NCI-H446 (cell line): ENCODE data around the gene OCEL1.
A peak's percentile ranks its signal among the peaks of the same experiment; 100 is the strongest.

Experiments used
- DNase-seq, 2 experiments: peaks; one replicate each; lab custom pipeline; 2025; lab: John Stamatoyannopoulos, UW

The OCEL1 gene

GRCh38 chr19:17240062-17240752 is 14.2 kb downstream of the OCEL1 start:
- no peak for DNase-seq

DNA sequence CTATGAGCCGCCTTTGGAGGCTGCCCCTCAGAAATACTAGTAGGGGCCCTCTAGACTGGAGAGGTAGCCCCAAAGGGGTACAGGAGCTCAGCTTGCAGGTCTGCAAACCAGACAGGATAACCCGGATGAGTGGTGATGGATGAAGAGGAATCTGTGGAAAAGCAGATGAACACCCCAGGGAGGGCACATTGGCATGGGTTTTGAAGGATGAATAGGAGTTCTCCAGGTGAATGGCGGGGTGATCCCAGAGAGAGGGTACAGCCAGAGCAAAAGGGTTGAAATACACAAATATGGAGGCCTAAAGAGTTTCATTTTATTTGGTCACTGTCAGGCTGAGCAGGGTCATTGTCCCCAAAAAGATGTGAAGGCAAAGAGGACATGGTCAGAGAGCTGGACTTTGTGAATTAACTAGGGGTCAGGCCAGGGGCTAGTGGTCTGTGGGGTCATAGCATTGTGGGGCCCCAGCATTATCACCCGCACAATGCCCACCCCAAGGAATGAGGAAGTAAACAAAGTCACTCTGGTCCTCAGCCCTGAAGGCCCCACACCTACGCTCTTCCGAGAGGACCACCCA is 14.9 kb downstream of the OCEL1 start:
- no peak for DNase-seq

GRCh38 chr19:17242431-17243208 is 16.6 kb downstream of the OCEL1 start:
- no peak for DNase-seq

GRCh38 chr19:17243211-17243829 is 17.3 kb downstream of the OCEL1 start:
- no peak for DNase-seq

DNA sequence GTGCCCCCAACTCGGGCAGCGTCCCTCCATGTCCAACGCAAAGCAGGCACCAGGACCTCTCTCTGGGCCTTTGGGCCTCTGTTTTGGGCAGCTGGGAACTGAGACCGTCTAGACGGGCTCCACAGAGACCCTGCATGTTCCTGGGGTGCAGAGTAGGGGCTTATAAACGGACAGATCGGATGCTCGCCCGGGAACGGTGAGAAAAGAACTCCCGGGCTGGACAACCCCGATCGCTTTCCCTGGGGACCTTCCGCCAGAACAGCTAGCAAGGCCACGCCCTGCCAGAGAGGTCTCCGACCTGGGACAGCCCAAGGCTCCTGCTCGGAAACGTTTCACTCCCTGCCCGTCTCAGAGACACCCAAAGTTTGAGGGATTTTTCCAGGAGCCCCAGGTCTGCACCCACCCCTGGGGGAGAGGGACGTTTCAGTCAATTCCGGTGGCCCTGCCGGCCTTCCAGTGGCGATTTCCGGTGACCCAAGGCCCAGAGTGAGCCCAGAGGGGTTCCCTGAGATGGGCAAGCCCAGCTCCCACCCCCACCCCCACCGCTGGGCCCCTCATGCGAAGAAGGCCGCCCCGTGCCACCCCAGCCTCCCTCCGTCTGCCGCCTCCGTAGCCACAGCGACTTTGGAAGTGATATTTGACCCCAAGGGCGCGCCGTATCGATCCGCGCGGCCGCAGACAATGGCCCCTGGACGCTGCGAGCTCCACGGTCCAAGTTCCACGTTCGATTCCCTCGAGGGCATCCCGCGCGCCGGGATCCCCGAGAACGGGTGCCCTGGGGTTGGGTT is 18.0 kb downstream of the OCEL1 start:
- DNase-seq, result no peak

- DNase-seq, result no peak
These were observed 18.9 kb downstream of the OCEL1 start for GRCh38 chr19:17244618-17245534.

DNA sequence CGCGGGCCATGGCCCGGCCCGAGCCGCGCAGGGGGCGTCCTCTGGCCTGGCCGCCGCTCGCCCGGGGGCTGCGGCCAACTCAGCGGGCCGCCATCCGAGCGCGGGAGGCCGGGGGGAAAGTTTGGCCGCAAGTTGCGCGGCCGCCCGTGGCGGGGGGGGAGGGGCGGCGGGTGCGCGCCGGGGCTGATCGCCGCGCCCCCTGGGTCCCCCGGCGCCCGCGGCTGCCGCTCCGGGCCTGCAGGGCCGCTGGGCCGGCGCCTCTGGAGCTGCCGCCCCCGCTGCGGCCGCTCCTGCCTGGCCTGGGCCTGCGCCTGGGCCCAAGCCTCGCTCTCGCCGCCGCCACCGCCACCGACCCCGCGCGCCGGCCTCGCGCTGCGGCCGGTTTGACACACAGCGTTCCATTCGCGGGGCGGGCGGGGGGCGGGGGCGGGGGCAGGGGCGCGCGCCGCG is 19.5 kb downstream of the OCEL1 start, which contains the start of gene NR2F6:
Gene NR2F6, minus strand, starts transcription at position 385 of the 450 bp plus-strand sequence. CDS start 699 bp downstream, outside the sequence.
- DNase-seq, result no peak

- no peak for DNase-seq
These were observed 20.8 kb downstream of the OCEL1 start for GRCh38 chr19:17246681-17247425.

DNA sequence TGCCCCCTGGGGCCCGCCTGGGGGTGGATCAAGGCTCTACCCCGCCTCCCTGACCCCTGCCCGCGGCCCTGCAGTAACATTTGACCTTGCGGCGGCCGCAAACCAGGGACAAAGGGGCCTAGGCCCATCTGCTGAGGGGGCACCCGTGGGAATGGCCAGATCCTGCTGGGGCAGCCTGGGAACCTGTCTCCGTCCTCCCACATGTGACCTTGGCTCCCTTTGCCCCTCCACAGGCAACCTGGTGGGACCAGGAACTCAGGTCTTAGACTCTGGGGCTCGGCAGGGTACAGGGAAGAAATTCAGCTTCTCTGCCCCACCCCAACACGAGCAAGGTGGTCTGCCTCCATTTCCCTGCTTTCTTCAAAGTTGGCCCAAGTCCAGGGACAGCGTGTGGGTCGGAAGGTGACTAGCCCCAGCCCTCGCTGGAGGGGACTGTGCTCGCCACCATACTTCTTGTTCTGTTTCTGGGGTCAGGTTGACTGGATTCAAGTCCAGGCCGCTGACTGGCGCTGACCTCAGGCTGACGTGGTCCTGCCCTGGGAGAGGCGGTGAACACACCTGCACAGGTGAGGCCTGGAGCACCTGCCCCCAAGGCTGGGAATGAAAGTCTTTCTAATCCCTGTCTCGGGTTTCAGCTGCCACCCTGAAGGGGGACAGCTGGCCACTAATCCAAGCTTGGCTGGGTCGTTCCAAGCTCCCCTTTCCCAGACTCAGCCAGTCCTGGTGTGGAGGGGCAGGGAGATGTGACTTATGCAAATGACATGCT is 22.2 kb downstream of the OCEL1 start:
- DNase-seq, result no peak

DNA sequence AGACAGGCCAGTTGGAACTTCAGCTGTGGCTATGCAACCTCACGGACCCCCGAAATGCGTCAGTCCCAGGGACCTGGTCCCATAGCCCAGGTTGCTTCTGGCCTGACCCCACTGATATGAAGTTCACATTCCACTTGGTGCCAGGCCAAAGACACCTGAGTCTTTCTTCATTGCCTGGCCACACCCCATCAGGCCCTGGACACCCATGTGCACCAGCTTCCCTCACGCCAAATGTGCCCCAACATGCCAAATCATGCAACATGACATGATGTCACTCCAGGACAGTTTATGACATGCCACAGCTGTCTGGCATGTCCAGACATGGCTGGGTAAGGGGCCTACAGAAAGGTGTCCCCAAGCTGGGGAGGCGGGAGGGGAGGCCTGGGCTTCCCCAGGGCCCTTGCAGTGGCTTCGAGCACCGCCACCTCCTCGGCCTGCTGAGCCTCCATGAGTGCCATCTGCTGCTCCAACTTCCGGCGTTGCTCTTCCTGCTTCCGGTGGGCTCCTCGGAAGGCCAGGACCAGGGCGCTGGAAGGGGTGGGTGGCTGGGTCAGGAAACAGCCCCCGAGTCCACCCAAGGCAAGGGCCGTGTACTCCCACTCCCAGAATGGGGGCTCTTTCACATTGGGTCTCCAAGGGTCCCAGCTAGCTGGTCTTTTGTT is 24.0 kb downstream of the OCEL1 start:
- no peak for DNase-seq

- DNase-seq, result no peak
These were observed 28.6 kb downstream of the OCEL1 start for GRCh38 chr19:17254636-17255035.

DNA sequence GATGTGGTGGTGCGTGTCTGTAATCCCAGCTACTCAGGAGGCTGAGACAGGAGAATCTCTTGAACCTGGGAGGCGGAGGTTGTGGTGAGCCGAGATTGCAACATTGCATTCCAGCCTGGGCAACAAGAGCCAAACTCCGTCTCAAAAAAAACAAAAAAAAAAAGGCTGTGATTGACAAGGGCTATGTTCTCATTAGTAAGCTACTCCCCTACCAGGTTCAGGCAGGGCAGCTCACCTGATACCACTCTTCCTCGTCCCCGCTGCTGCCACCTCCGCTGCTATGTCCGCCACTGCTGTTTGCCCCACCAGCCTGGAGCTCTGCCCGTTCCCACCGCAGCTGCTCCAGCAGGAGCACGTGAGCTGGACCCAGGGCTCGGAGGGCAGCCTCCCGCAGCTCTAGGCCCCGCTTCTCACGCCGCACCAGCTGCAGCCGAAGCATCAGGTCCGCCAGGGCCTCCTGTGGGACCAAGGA is 29.2 kb downstream of the OCEL1 start:
- no peak for DNase-seq

DNA sequence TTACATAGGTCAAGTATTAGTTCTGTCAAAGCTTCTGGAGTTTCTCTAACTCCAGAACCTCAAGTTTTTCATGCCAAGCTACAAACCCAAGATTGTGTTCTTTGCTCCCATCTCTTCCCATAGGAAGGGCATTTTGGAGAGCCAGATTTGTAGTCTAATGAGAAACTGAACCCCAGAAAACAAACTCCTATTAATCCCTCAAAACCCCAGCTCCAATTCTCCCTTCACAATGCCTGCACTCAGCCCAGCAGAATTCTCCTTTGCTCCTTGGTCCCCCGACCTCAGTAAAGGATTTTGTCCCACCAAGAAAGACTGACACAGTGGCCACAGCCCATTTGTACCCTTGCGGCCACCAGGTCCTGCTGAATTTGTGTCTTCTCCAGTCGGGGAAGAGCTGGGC is 30.1 kb downstream of the OCEL1 start:
- no peak for DNase-seq

- no peak for DNase-seq
These were observed 33.2 kb downstream of the OCEL1 start for GRCh38 chr19:17259118-17259780.

DNA sequence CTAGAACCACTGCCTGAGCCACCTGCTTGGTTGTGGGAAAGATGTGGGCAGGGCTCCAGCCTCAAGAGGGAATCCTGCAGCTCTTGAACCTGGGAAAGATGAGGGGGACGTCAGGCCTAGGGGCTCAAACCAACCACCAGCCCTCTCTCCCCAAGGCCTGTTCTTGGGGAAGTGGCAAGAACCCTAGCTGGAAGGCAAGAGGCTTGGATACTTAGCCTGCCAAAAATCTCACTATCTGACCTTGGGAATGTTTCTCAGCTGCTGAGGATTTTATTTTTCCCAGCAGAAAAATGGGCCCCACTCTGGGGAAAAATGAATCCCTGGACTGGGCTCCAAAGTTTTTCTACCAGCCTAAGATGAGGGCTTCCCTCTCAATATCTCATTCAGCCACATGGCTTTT is 33.9 kb downstream of the OCEL1 start:
- DNase-seq, result no peak

- peak; percentile 87 to 88 for DNase-seq
These were observed 34.9 kb downstream of the OCEL1 start for GRCh38 chr19:17260842-17261325.

GRCh38 chr19:17262557-17262956 is 36.5 kb downstream of the OCEL1 start:
- no peak for DNase-seq
